ENCODE measurements around the gene ANKFN1. TPM values are rescaled to one million over a fixed set of nuclear protein-coding genes. Genes with fewer than 3 reads are reported as not detected.

The ANKFN1 gene
- total RNA-seq, 3 donors from 2014 or later = 0.22 to 1.4 (median 0.60) TPM

- no peaks in the 10 kb centered on the region for H3K4me1 ChIP-seq (ENCODE audit: low read depth)
- H3K36me3 ChIP-seq (ENCODE audit: low read depth) = no peaks in the 10 kb centered on the region
- DNase-seq = no peak
- ATAC-seq = no peak
- TF ChIP-seq CTCF (IDR thresholded peaks at IDR 0.05) = no peak
- intact Hi-C loops (cut with DNase I, micrococcal nuclease) = no loop called here
- no peak overlapping the region for H3K4me3 ChIP-seq
- no peaks in the 10 kb centered on the region for H3K9me3 ChIP-seq
Measured at GRCh38 chr17:56425483-56425882, 272.2 kb downstream of the ANKFN1 start.

- DNase-seq = no peak
- Histone ChIP-seq H3K36me3 (ENCODE audit: low read depth) (no peaks in the 10 kb centered on the region), H3K4me1 (ENCODE audit: low read depth) (no peaks in the 10 kb centered on the region), H3K4me3 (no peak overlapping the region), H3K9me3 (no peaks in the 10 kb centered on the region)
- intact Hi-C loops (cut with DNase I, micrococcal nuclease) = no loop called here
- TF ChIP-seq CTCF (IDR thresholded peaks at IDR 0.05) = no peak
- no peak for ATAC-seq
Measured at GRCh38 chr17:56426901-56427300, 273.6 kb downstream of the ANKFN1 start.

GRCh38 chr17:56431736-56432135 lies 278.5 kb downstream of the ANKFN1 start:
- ATAC-seq (no peak), DNase-seq (no peak)
- no peaks in the 10 kb centered on the region for H3K9me3 ChIP-seq
- H3K36me3 ChIP-seq (ENCODE audit: low read depth) = no peaks in the 10 kb centered on the region
- no peak for TF ChIP-seq CTCF (IDR thresholded peaks at IDR 0.05)
- intact Hi-C loops (cut with DNase I, micrococcal nuclease) = no loop called here
- no peak overlapping the region for H3K4me3 ChIP-seq
- no peaks in the 10 kb centered on the region for H3K4me1 ChIP-seq (ENCODE audit: low read depth)

GRCh38 chr17:56432443-56432842 lies 279.2 kb downstream of the ANKFN1 start:
- ATAC-seq = no peak
- intact Hi-C loops (cut with DNase I, micrococcal nuclease) = no loop called here
- TF ChIP-seq CTCF (IDR thresholded peaks at IDR 0.05) = no peak
- no peak overlapping the region for H3K4me3 ChIP-seq
- no peaks in the 10 kb centered on the region for H3K9me3 ChIP-seq
- no peaks in the 10 kb centered on the region for H3K36me3 ChIP-seq (ENCODE audit: low read depth)
- no peaks in the 10 kb centered on the region for H3K4me1 ChIP-seq (ENCODE audit: low read depth)
- DNase-seq = no peak

GRCh38 chr17:56434610-56435009 lies 281.3 kb downstream of the ANKFN1 start:
- Histone ChIP-seq H3K4me1 (ENCODE audit: low read depth) (no peaks in the 10 kb centered on the region), H3K36me3 (ENCODE audit: low read depth) (no peaks in the 10 kb centered on the region), H3K9me3 (no peaks in the 10 kb centered on the region), H3K4me3 (no peak overlapping the region)
- ATAC-seq = no peak
- no peak for TF ChIP-seq CTCF (IDR thresholded peaks at IDR 0.05)
- DNase-seq = no peak
- intact Hi-C loops (cut with DNase I, micrococcal nuclease) = no loop called here

GRCh38 chr17:56436142-56436541 lies 282.9 kb downstream of the ANKFN1 start:
- ATAC-seq (no peak), DNase-seq (no peak)
- Histone ChIP-seq H3K4me1 (ENCODE audit: low read depth) (no peaks in the 10 kb centered on the region), H3K4me3 (no peak overlapping the region), H3K36me3 (ENCODE audit: low read depth) (no peaks in the 10 kb centered on the region), H3K9me3 (no peaks in the 10 kb centered on the region)
- no peak for TF ChIP-seq CTCF (IDR thresholded peaks at IDR 0.05)
- intact Hi-C loops (cut with DNase I, micrococcal nuclease) = no loop called here
